Measurements from ENCODE around the gene DNMT3L. TPM values are rescaled to one million over a fixed set of nuclear protein-coding genes. Genes with fewer than 3 reads are reported as not detected.
A peak's percentile ranks its signal among the peaks of the same experiment; 100 is the strongest.

The DNMT3L gene
- total RNA-seq, 2 experiments from 2014 or later = not detected

- BruUV-seq (replicated peaks) = no TSS peak
- Histone ChIP-seq H3K79me2 (ENCODE audit: insufficient read depth, low read depth, low read length) (no peaks in the 10 kb centered on the region), H3K4me2 (ENCODE audit: low read length) (no peak overlapping the region), H4K20me1 (ENCODE audit: insufficient read depth, low read length) (no peaks in the 10 kb centered on the region), H3K36me3 (ENCODE audit: insufficient read depth, low read length) (no peaks in the 10 kb centered on the region), H3K9me3 (ENCODE audit: low read length) (no peaks in the 10 kb centered on the region), H3K4me3 (ENCODE audit: low read depth, low read length, poor library complexity, severe bottlenecking) (no peak overlapping the region), H3K4me1 (ENCODE audit: insufficient read depth, low read length, poor library complexity, severe bottlenecking) (peaks cover 6% of the 10 kb centered on the region), H3K27ac (ENCODE audit: low read depth, low read length, poor library complexity, severe bottlenecking) (no peak overlapping the region), H2AFZ (ENCODE audit: low read length) (no peak overlapping the region), H3K9me2 (ENCODE audit: insufficient read depth, low read length) (no peaks in the 10 kb centered on the region)
- TF ChIP-seq EZH2phosphoT487 (IDR thresholded peaks at IDR 0.05; ENCODE audit: borderline replicate concordance, low read depth, low read length) = no peak
- no peak for TF ChIP-seq CTCF (conservative IDR thresholded peaks at IDR 0.05; ENCODE audit: low read length)
- POLR2A ChIA-PET = no interaction called here
- DNase-seq (ENCODE audit: low spot score) = no peak
- intact Hi-C loops (cut with micrococcal nuclease; ENCODE audit: unreplicated experiment) = no loop called here
- CTCF ChIA-PET (ENCODE audit: unreplicated experiment) = no interaction called here
Observed at GRCh38 chr21:44271558-44272283, 10.0 kb upstream of the DNMT3L start.

- Histone ChIP-seq H2AFZ (ENCODE audit: low read length) (no peak overlapping the region), H3K27ac (ENCODE audit: low read depth, low read length, poor library complexity, severe bottlenecking) (no peak overlapping the region), H3K4me1 (ENCODE audit: insufficient read depth, low read length, poor library complexity, severe bottlenecking) (peaks cover 6% of the 10 kb centered on the region), H3K36me3 (ENCODE audit: insufficient read depth, low read length) (no peaks in the 10 kb centered on the region), H3K79me2 (ENCODE audit: insufficient read depth, low read depth, low read length) (no peaks in the 10 kb centered on the region), H3K4me2 (ENCODE audit: low read length) (no peak overlapping the region), H4K20me1 (ENCODE audit: insufficient read depth, low read length) (no peaks in the 10 kb centered on the region), H3K9me2 (ENCODE audit: insufficient read depth, low read length) (no peaks in the 10 kb centered on the region), H3K9me3 (ENCODE audit: low read length) (no peaks in the 10 kb centered on the region), H3K4me3 (ENCODE audit: low read depth, low read length, poor library complexity, severe bottlenecking) (no peak overlapping the region)
- intact Hi-C loops (cut with micrococcal nuclease; ENCODE audit: unreplicated experiment) = no loop called here
- TF ChIP-seq CTCF (conservative IDR thresholded peaks at IDR 0.05; ENCODE audit: low read length) (no peak), EZH2phosphoT487 (IDR thresholded peaks at IDR 0.05; ENCODE audit: borderline replicate concordance, low read depth, low read length) (no peak)
- no peak for DNase-seq (ENCODE audit: low spot score)
- ChIA-PET POLR2A (interaction anchor here (0.7 kb wide), 1 partner anchor 39 kb away, joined by 3 read pairs; no protein-coding TSS in a partner anchor), CTCF (ENCODE audit: unreplicated experiment) (no interaction called here)
- no TSS peak for BruUV-seq (replicated peaks)
Observed at GRCh38 chr21:44269090-44269489, 7.4 kb upstream of the DNMT3L start.

GRCh38 chr21:44267655-44268142, 6.0 kb upstream of the DNMT3L start:
- Histone ChIP-seq H3K4me2 (ENCODE audit: low read length) (no peak overlapping the region), H3K4me1 (ENCODE audit: insufficient read depth, low read length, poor library complexity, severe bottlenecking) (peaks cover 6% of the 10 kb centered on the region), H3K27ac (ENCODE audit: low read depth, low read length, poor library complexity, severe bottlenecking) (no peak overlapping the region), H3K79me2 (ENCODE audit: insufficient read depth, low read depth, low read length) (no peaks in the 10 kb centered on the region), H2AFZ (ENCODE audit: low read length) (no peak overlapping the region), H3K4me3 (ENCODE audit: low read depth, low read length, poor library complexity, severe bottlenecking) (no peak overlapping the region), H3K9me3 (ENCODE audit: low read length) (no peaks in the 10 kb centered on the region), H4K20me1 (ENCODE audit: insufficient read depth, low read length) (no peaks in the 10 kb centered on the region), H3K36me3 (ENCODE audit: insufficient read depth, low read length) (no peaks in the 10 kb centered on the region), H3K9me2 (ENCODE audit: insufficient read depth, low read length) (no peaks in the 10 kb centered on the region)
- DNase-seq (ENCODE audit: low spot score) = peak; percentile 58
- ChIA-PET CTCF (ENCODE audit: unreplicated experiment) (no interaction called here), POLR2A (interaction anchor here (0.6 kb wide), 3 partner anchors 9 to 254 kb away, joined by 3 to 6 read pairs (median 4); no protein-coding TSS in a partner anchor)
- no TSS peak for BruUV-seq (replicated peaks)
- intact Hi-C loops (cut with micrococcal nuclease; ENCODE audit: unreplicated experiment) = no loop called here
- TF ChIP-seq CTCF (conservative IDR thresholded peaks at IDR 0.05; ENCODE audit: low read length) (peak; percentile 80), EZH2phosphoT487 (IDR thresholded peaks at IDR 0.05; ENCODE audit: borderline replicate concordance, low read depth, low read length) (no peak)
